Muscle layer of duodenum (tissue), 2 donors: ENCODE results near the gene PLB1.

Experiments
- H3K27ac ChIP-seq: one replicate; pipeline ENCODE4 v1.7.0; 2013; ENCODE audit warnings: mild to moderate bottlenecking, low read length
- H3K27me3 ChIP-seq: one replicate; pipeline ENCODE4 v1.7.0; 2013; ENCODE audit warnings: low read depth, mild to moderate bottlenecking, control low read depth, low read length
- H3K36me3 ChIP-seq, 2 donors: one replicate each; pipeline ENCODE4 v1.7.0; 2013; ENCODE audit warnings: low read length in 2 of 2, control low read depth in 1 of 2, mild to moderate bottlenecking in 1 of 2; ENCODE audit not compliant: insufficient read depth in 2 of 2, control insufficient read depth in 1 of 2
- H3K4me1 ChIP-seq, 2 donors: one replicate each; pipeline ENCODE4 v1.7.0; 2013; ENCODE audit warnings: low read length in 2 of 2, mild to moderate bottlenecking in 2 of 2, control low read depth in 1 of 2, moderate library complexity in 1 of 2; ENCODE audit not compliant: insufficient read depth in 2 of 2, control insufficient read depth in 1 of 2
- H3K4me3 ChIP-seq, 2 donors: one replicate each; pipeline ENCODE4 v1.7.0; 2013; ENCODE audit warnings: low read length in 2 of 2, low read depth in 1 of 2, mild to moderate bottlenecking in 1 of 2
- H3K9me3 ChIP-seq, 2 donors: one replicate each; pipeline ENCODE4 v1.7.0; 2013; ENCODE audit warnings: low read length in 2 of 2, control low read depth in 1 of 2, mild to moderate bottlenecking in 1 of 2; ENCODE audit not compliant: control insufficient read depth in 1 of 2
- donor health status: healthy.

The PLB1 gene

GRCh38 chr2:28681158-28681571 is 185.3 kb downstream of the PLB1 start:
- no peaks in the 10 kb centered on the region for H3K27me3 ChIP-seq
- H3K36me3 ChIP-seq = no peaks in the 10 kb centered on the region
- H3K27ac ChIP-seq = no peak overlapping the region
- H3K4me3 ChIP-seq = no peak overlapping the region
- no peaks in the 10 kb centered on the region for H3K9me3 ChIP-seq
- peaks cover 4 to 20% of the 10 kb centered on the region in 2 donors for H3K4me1 ChIP-seq

DNA sequence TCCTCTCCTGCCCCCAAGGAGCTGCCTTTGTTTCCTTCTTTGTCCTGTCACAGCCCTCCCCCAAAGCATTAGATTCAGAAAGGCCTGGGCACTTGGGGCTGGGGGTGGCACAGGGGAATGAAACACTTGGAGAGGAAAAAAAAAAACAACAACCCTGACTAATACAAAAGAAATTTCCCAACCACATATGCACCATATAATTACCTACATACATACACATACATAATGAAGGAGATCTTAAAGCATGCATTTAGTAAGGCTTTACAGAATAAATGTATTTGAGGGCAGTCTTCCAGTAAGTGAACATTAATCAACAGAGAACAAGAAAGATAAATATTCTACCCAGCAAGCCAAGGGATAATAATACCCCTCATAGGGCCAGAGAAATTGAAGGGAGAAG is 185.7 kb downstream of the PLB1 start:
- Histone ChIP-seq H3K27me3 (no peaks in the 10 kb centered on the region), H3K4me3 (no peak overlapping the region), H3K36me3 (no peaks in the 10 kb centered on the region), H3K27ac (no peak overlapping the region), H3K4me1 (peaks cover 4 to 20% of the 10 kb centered on the region in 2 donors), H3K9me3 (no peaks in the 10 kb centered on the region)

GRCh38 chr2:28683100-28683706 is 187.3 kb downstream of the PLB1 start:
- H3K27me3 ChIP-seq = no peaks in the 10 kb centered on the region

DNA sequence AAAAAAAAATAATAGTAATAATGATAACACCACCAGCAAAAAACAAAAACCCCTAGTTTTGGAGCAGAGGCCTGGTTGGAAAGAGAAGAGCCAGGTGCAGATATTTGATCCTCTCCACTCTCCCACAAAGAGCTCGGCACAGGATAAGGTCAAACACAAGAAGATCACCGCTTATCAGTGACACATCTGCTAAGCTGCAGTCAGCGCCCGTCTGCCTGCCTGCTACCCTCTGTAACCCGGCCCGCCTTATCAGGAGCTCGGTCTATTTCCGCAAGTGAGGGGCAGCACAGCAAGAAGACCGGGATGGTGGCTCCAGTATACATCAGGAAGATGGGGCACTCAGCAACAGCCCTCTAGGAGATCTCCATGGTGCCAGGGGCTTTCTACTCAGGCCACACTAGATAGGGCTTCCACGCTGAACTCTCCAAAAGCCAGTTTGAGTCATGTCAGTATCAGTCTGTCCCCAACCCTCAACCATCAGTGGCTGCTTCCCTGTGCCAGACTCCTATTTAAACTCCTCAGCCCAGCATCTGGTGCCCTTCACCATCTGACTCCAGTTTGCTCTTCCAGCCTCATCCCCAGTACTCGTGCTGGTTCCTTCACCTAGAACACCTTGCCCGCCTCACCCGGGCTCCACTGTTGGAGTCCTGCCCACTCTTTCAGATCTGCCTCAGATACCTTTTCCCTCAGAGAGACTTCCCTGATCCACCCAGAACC is 188.4 kb downstream of the PLB1 start:
- no peaks in the 10 kb centered on the region for H3K36me3 ChIP-seq
- no peaks in the 10 kb centered on the region for H3K27me3 ChIP-seq
- H3K9me3 ChIP-seq = no peaks in the 10 kb centered on the region
- H3K27ac ChIP-seq = no peak overlapping the region
- H3K4me1 ChIP-seq = peaks cover 4 to 20% of the 10 kb centered on the region in 2 donors
- H3K4me3 ChIP-seq = no peak overlapping the region

More at GRCh38 chr2:28683100-28683706, 187.3 kb downstream of the PLB1 start:
- no peak overlapping the region for H3K4me3 ChIP-seq
- no peaks in the 10 kb centered on the region for H3K9me3 ChIP-seq
- peak overlapping the region; percentile 13 for H3K27ac ChIP-seq
- H3K36me3 ChIP-seq = no peaks in the 10 kb centered on the region
- H3K4me1 ChIP-seq = peaks cover 4 to 20% of the 10 kb centered on the region in 2 donors

- no peaks in the 10 kb centered on the region for H3K9me3 ChIP-seq
- no peaks in the 10 kb centered on the region for H3K27me3 ChIP-seq
- H3K27ac ChIP-seq = no peak overlapping the region
- H3K4me3 ChIP-seq = no peak overlapping the region
- peaks cover 7 to 22% of the 10 kb centered on the region in 2 donors for H3K4me1 ChIP-seq
- no peaks in the 10 kb centered on the region for H3K36me3 ChIP-seq
Observed at GRCh38 chr2:28687171-28687570, 191.3 kb downstream of the PLB1 start.

GRCh38 chr2:28687640-28688385 is 192.0 kb downstream of the PLB1 start:
- Histone ChIP-seq H3K9me3 (no peaks in the 10 kb centered on the region), H3K4me1 (peaks cover 7 to 16% of the 10 kb centered on the region in 2 donors), H3K27ac (no peak overlapping the region), H3K36me3 (no peaks in the 10 kb centered on the region), H3K4me3 (no peak overlapping the region), H3K27me3 (no peaks in the 10 kb centered on the region)

DNA sequence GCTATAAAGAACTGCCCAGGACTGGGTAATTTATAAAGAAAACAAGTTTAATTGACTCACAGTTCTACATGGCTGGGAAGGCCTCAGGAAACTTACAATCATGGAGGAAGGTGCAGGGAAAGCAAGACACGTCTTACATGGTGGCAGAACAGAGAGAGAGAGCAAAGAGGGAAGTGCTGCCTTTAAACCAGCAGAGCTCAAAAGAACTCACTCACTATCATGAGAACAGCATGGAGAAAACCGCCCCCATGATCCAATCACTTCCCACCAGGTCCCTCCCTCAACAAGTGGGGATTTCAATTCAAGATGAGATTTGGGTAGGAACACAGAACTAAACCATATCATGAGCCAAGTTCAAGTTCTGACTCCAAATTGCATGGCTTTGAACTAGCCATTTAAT is 193.0 kb downstream of the PLB1 start:
- no peaks in the 10 kb centered on the region for H3K27me3 ChIP-seq
- no peaks in the 10 kb centered on the region for H3K9me3 ChIP-seq
- H3K4me1 ChIP-seq = peaks cover 3 to 8% of the 10 kb centered on the region in 2 donors
- no peak overlapping the region for H3K4me3 ChIP-seq
- no peak overlapping the region for H3K27ac ChIP-seq
- H3K36me3 ChIP-seq = no peaks in the 10 kb centered on the region

DNA sequence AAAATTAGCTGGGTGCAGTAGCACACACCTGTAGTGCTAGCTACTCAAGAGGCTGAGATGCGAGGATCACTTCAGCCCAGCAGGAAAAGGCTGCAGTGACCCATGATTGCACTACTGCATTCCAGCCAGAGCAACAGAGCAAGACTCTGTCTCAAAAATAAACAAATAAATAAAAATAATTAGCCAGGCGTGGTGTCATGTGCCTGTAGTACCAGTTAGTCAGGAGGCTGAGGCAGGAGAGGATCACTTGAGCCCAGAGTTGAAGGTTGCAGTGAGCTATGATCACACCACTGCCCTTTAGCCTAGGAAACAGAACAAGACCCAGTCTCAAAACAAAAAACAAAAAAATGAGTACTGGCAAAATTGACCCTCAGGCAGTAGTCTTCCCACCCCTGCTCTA is 193.9 kb downstream of the PLB1 start:
- H3K4me3 ChIP-seq = no peak overlapping the region
- no peak overlapping the region for H3K27ac ChIP-seq
- H3K27me3 ChIP-seq = no peaks in the 10 kb centered on the region
- no peaks in the 10 kb centered on the region for H3K36me3 ChIP-seq
- peaks cover 3 to 6% of the 10 kb centered on the region in 2 donors for H3K4me1 ChIP-seq
- H3K9me3 ChIP-seq = no peaks in the 10 kb centered on the region

DNA sequence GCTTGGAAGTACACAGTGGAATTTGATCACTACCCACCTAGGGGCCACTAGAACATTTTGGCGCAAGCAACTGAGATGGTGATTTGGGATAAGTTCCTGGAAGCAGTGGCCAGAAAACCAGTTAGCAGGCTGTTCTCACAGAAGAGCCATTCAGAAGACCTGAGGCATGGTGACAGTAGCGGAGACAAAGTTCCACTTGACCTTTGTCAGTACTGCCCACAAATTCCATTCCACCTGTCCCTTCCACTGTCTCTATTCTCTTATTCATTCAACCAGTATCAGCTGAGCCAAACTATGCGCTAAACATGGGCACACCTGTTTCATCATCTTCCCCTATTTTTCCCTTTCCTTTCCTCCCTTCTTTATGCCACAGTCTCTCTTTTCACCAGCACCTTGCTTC is 196.6 kb downstream of the PLB1 start:
- Histone ChIP-seq H3K4me1 (peaks cover 3 to 10% of the 10 kb centered on the region in 2 donors), H3K4me3 (no peak overlapping the region), H3K36me3 (no peaks in the 10 kb centered on the region), H3K27me3 (no peaks in the 10 kb centered on the region), H3K9me3 (no peaks in the 10 kb centered on the region), H3K27ac (no peak overlapping the region)

GRCh38 chr2:28693223-28693622 is 197.4 kb downstream of the PLB1 start:
- Histone ChIP-seq H3K36me3 (no peaks in the 10 kb centered on the region), H3K9me3 (no peaks in the 10 kb centered on the region), H3K4me3 (no peak overlapping the region), H3K27ac (no peak overlapping the region), H3K4me1 (peaks cover 3 to 10% of the 10 kb centered on the region in 2 donors), H3K27me3 (no peaks in the 10 kb centered on the region)
